HCT116 (cell line): ENCODE measurements around the gene SLC44A1. TPM values are rescaled to one million over a fixed set of nuclear protein-coding genes. Genes with fewer than 3 reads are reported as not detected.

Experiments used
- ATAC-seq: fragments of 200-7000 bp; cut with Tn5 transposase; 2 replicates; pipeline ENCODE4 v1.9.1; 2020; ENCODE audit warnings: mild to moderate bottlenecking, moderate library complexity
- BruUV-seq: library from RNA; stranded (reverse); fragments of 400-500 nt; replicated peaks from 2 replicates; lab custom pipeline; 2021; lab: Mats Ljungman, UMichigan
- CTCF ChIA-PET: fragments of 300-600 bp; sonication (Branson Sonifier 250); formaldehyde crosslinking; loops from one replicate; lab custom pipeline; 2021; ENCODE audit warnings: antibody characterized with exemption; lab: Charles Lee
- POLR2A ChIA-PET: fragments of 300-600, 350-600 bp; sonication (Branson Sonifier 250); formaldehyde crosslinking; loops from one replicate; lab custom pipeline; 2021; ENCODE audit warnings: antibody characterized with exemption; lab: Charles Lee
- RAD21 ChIA-PET, 2 experiments: fragments of 300-600 bp; sonication (Branson Sonifier 250); formaldehyde crosslinking; loops; one replicate each; lab custom pipeline; 2023; ENCODE audit warnings: low total read pairs in 2 of 2; ENCODE audit not compliant: uncharacterized antibody in 2 of 2, unreplicated experiment in 2 of 2, low non-redundant PET in 1 of 2; lab: Charles Lee
- DNase-seq: peaks from one replicate; pipeline ENCODE4 v3.0.0-alpha.2; 2010; ENCODE audit warnings: low read depth, low spot score
- H2AFZ ChIP-seq: fragments of 200-600 bp; shearing (Covaris generic), sonication (generic); 2 replicates; pipeline ENCODE4 v1.6.1; 2017; ENCODE audit warnings: low read depth, mixed run types, mixed read lengths, antibody characterized with exemption, low read length; ENCODE audit not compliant: poor library complexity, severe bottlenecking
- H3K27ac ChIP-seq: 2 replicates; pipeline ENCODE4 v1.5.1; 2012; ENCODE audit warnings: low read depth, low read length
- H3K27me3 ChIP-seq: fragments of 200-600 bp; sonication (generic); 2 replicates; pipeline ENCODE4 v1.6.1; 2016; ENCODE audit warnings: mixed run types, low read length, mixed read lengths; ENCODE audit not compliant: insufficient read depth
- H3K36me3 ChIP-seq, 2 experiments: fragments of 200-500 bp in 1 of 2; fragments of 200-600 bp in 1 of 2; sonication (Bioruptor generic) in 1 of 2; sonication (generic) in 1 of 2; 2 replicates each; pipeline versions ENCODE4 v1.5.1 to v1.6.1; 2014 to 2016; ENCODE audit warnings: low read length in 2 of 2, inconsistent platforms in 1 of 2, mixed read lengths in 1 of 2, mixed run types in 1 of 2; ENCODE audit not compliant: insufficient read depth in 2 of 2, control insufficient read depth in 1 of 2
- H3K4me1 ChIP-seq, 2 experiments: fragments of 200-600 bp in 1 of 2; sonication (generic) in 1 of 2; 2 replicates each; pipeline versions ENCODE4 v1.5.1 to v1.6.1; 2012 to 2017; ENCODE audit warnings: low read length in 2 of 2, inconsistent platforms in 1 of 2, mild to moderate bottlenecking in 1 of 2, mixed read lengths in 1 of 2, mixed run types in 1 of 2, moderate library complexity in 1 of 2; ENCODE audit not compliant: insufficient read depth in 2 of 2, control insufficient read depth in 1 of 2
- H3K4me2 ChIP-seq: fragments of 200-600 bp; sonication (generic); 2 replicates; pipeline ENCODE4 v1.6.1; 2017; ENCODE audit warnings: mixed run types, low read length, mixed read lengths
- H3K4me3 ChIP-seq, 2 experiments: fragments of 200-600 bp in 1 of 2; sonication (generic) in 1 of 2; replicated peaks in 1 of 2; 2 replicates each; pipeline ENCODE4 v1.5.1; 2011 to 2016; ENCODE audit warnings: low read length in 2 of 2, control low read depth in 1 of 2, low read depth in 1 of 2, mild to moderate bottlenecking in 1 of 2, mixed read lengths in 1 of 2, mixed run types in 1 of 2
- H3K79me2 ChIP-seq: fragments of 200-600 bp; sonication (generic); 2 replicates; pipeline ENCODE4 v1.6.1; 2017; ENCODE audit warnings: mild to moderate bottlenecking, mixed run types, low read length, moderate library complexity, mixed read lengths; ENCODE audit not compliant: insufficient read depth
- H3K9ac ChIP-seq: fragments of 200-600 bp; sonication (generic); 2 replicates; pipeline ENCODE4 v1.6.1; 2016; ENCODE audit warnings: low read length, mixed read lengths
- H3K9me2 ChIP-seq: fragments of 200-600 bp; sonication (generic), shearing (Covaris generic); 2 replicates; pipeline ENCODE4 v1.6.1; 2017; ENCODE audit warnings: mixed run types, mild to moderate bottlenecking, moderate library complexity; ENCODE audit not compliant: insufficient read depth
- H3K9me3 ChIP-seq, 2 experiments: fragments of 200-500 bp in 1 of 2; fragments of 200-600 bp in 1 of 2; sonication (Bioruptor generic) in 1 of 2; sonication (generic) in 1 of 2; 2 replicates each; pipeline ENCODE4 v1.6.1; 2014 to 2017; ENCODE audit warnings: low read length in 2 of 2, mixed read lengths in 2 of 2, inconsistent platforms in 1 of 2, low read depth in 1 of 2, mild to moderate bottlenecking in 1 of 2, mixed run types in 1 of 2, moderate library complexity in 1 of 2; ENCODE audit not compliant: control insufficient read depth in 1 of 2, insufficient read depth in 1 of 2
- H4K20me1 ChIP-seq: fragments of 200-600 bp; sonication (generic), shearing (Covaris generic); 2 replicates; pipeline ENCODE4 v1.6.1; 2017; ENCODE audit warnings: mixed run types, mild to moderate bottlenecking, moderate library complexity; ENCODE audit not compliant: insufficient read depth
- CBX3 ChIP-seq: IDR thresholded peaks from 2 replicates; pipeline ENCODE4 v1.6.1; 2012; ENCODE audit warnings: low read depth
- ELF1 ChIP-seq: IDR thresholded peaks from 2 replicates; pipeline ENCODE4 v1.6.1; 2012; ENCODE audit warnings: low read depth, borderline replicate concordance
- EZH2 ChIP-seq: fragments of 200-600 bp; sonication (generic); IDR thresholded peaks from 2 replicates; pipeline ENCODE4 v1.6.1; 2017; ENCODE audit warnings: antibody characterized with exemption, mixed run types
- EZH2phosphoT487 ChIP-seq: fragments of 200-600 bp; IDR thresholded peaks from 2 replicates; pipeline ENCODE4 v1.6.1; 2018; ENCODE audit warnings: antibody characterized with exemption, borderline replicate concordance
- FOSL1 ChIP-seq: IDR thresholded peaks from 2 replicates; pipeline ENCODE4 v1.6.1; 2012; ENCODE audit warnings: low read depth
- POLR2A ChIP-seq: IDR thresholded peaks from 2 replicates; pipeline ENCODE4 v1.7.0; 2011; ENCODE audit warnings: borderline replicate concordance; ENCODE audit not compliant: insufficient read depth, insufficient read length; ENCODE audit errors: extremely low read depth
- RAD21 ChIP-seq: IDR thresholded peaks from 2 replicates; pipeline ENCODE4 v1.6.1; 2012; ENCODE audit warnings: low read depth, mild to moderate bottlenecking
- SIN3A ChIP-seq: IDR thresholded peaks from 2 replicates; pipeline ENCODE4 v1.6.1; 2012; ENCODE audit warnings: low read depth
- SRF ChIP-seq: IDR thresholded peaks from 2 replicates; pipeline ENCODE4 v1.6.1; 2012; ENCODE audit warnings: low read depth
- TCF7L2 ChIP-seq: IDR thresholded peaks from 2 replicates; pipeline ENCODE4 v1.7.0; 2011; ENCODE audit warnings: borderline replicate concordance, inconsistent platforms; ENCODE audit not compliant: insufficient read depth, insufficient read length; ENCODE audit errors: extremely low read depth
- YY1 ChIP-seq: IDR thresholded peaks from 2 replicates; pipeline ENCODE4 v1.6.1; 2011; ENCODE audit warnings: low read length, low read depth, moderate library complexity, mild to moderate bottlenecking; ENCODE audit not compliant: insufficient replicate concordance; ENCODE audit errors: extremely low read depth
- ZFX ChIP-seq: fragments of 450-650 bp; IDR thresholded peaks from 2 replicates; pipeline ENCODE4 v1.6.1; 2017
- ZNF274 ChIP-seq: fragments of 200-500 bp; sonication (Bioruptor generic); IDR thresholded peaks from 2 replicates; pipeline ENCODE4 v1.6.1; 2014; ENCODE audit warnings: mild to moderate bottlenecking, low read depth, low read length, inconsistent platforms
- intact Hi-C: fragments of 100-400 bp; cut with micrococcal nuclease; formaldehyde crosslinking; loops from 2 replicates; pipeline ENCODE4 v1.10.0; 2022
- total RNA-seq: library from RNA; stranded (reverse); gene quantifications from one replicate; pipeline ENCODE4 v1.2.1, GENCODE V29; 2021; ENCODE audit not compliant: unreplicated experiment
- TF ChIP-seq, protein P1 (sequence below): IDR thresholded peaks from 2 replicates; pipeline ENCODE4 v1.6.1; 2012; ENCODE audit warnings: low read depth
- TF ChIP-seq, protein P2 (sequence below): IDR thresholded peaks from 2 replicates; pipeline ENCODE4 v1.6.1; 2012

SLC44A1 gene
- total RNA-seq, 1 experiment from 2014 or later = 44.1 TPM

- no peaks in the 10 kb centered on the region for H3K9me3 ChIP-seq
- H3K4me1 ChIP-seq = peaks cover 4 to 14% of the 10 kb centered on the region in 2 experiments; a peak in 2 of 4 replicates
- H4K20me1 ChIP-seq = no peaks in the 10 kb centered on the region
- no peaks in the 10 kb centered on the region for H3K9me2 ChIP-seq
- ChIA-PET RAD21 (no interaction called here), CTCF (no interaction called here), POLR2A (no interaction called here)
- no peak overlapping the region for H2AFZ ChIP-seq
- ATAC-seq (no peak), DNase-seq (no peak)
- H3K27ac ChIP-seq = no peak overlapping the region
- H3K27me3 ChIP-seq = no peaks in the 10 kb centered on the region
- H3K4me2 ChIP-seq = no peak overlapping the region
- H3K9ac ChIP-seq = no peak overlapping the region
- no peak overlapping the region for H3K4me3 ChIP-seq
- no TSS peak for BruUV-seq
- intact Hi-C loops = no loop called here
- TF ChIP-seq POLR2A = no peak
- TF ChIP-seq, protein P1, sequence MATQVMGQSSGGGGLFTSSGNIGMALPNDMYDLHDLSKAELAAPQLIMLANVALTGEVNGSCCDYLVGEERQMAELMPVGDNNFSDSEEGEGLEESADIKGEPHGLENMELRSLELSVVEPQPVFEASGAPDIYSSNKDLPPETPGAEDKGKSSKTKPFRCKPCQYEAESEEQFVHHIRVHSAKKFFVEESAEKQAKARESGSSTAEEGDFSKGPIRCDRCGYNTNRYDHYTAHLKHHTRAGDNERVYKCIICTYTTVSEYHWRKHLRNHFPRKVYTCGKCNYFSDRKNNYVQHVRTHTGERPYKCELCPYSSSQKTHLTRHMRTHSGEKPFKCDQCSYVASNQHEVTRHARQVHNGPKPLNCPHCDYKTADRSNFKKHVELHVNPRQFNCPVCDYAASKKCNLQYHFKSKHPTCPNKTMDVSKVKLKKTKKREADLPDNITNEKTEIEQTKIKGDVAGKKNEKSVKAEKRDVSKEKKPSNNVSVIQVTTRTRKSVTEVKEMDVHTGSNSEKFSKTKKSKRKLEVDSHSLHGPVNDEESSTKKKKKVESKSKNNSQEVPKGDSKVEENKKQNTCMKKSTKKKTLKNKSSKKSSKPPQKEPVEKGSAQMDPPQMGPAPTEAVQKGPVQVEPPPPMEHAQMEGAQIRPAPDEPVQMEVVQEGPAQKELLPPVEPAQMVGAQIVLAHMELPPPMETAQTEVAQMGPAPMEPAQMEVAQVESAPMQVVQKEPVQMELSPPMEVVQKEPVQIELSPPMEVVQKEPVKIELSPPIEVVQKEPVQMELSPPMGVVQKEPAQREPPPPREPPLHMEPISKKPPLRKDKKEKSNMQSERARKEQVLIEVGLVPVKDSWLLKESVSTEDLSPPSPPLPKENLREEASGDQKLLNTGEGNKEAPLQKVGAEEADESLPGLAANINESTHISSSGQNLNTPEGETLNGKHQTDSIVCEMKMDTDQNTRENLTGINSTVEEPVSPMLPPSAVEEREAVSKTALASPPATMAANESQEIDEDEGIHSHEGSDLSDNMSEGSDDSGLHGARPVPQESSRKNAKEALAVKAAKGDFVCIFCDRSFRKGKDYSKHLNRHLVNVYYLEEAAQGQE = no peak
- TF ChIP-seq ELF1 = no peak
- no peak for TF ChIP-seq SIN3A
- no peak for TF ChIP-seq TCF7L2
- no peak for TF ChIP-seq YY1
- TF ChIP-seq, protein P2, sequence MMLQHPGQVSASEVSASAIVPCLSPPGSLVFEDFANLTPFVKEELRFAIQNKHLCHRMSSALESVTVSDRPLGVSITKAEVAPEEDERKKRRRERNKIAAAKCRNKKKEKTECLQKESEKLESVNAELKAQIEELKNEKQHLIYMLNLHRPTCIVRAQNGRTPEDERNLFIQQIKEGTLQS = no peak
- TF ChIP-seq ZNF274 = no peak
- no peak for TF ChIP-seq CBX3
- no peak for TF ChIP-seq ZFX
- TF ChIP-seq EZH2 = no peak
- no peak for TF ChIP-seq SRF
- no peak for TF ChIP-seq RAD21
- no peak for TF ChIP-seq FOSL1
- no peak for TF ChIP-seq EZH2phosphoT487
- no peaks in the 10 kb centered on the region for H3K36me3 ChIP-seq
- H3K79me2 ChIP-seq = no peaks in the 10 kb centered on the region
Observed at GRCh38 chr9:105320568-105320967, 76.1 kb downstream of the SLC44A1 start.
